ENCODE data around the gene FOXP1.

The FOXP1 gene

GRCh38 chr3:71586810-71587242 is 3.3 kb upstream of the FOXP1 start:
- no peak for DNase-seq (ENCODE audit: low read depth in 2 of 2)

- no peak for DNase-seq (ENCODE audit: low read depth in 2 of 2)
Measured at GRCh38 chr3:71585887-71586809, 2.6 kb upstream of the FOXP1 start.

DNA sequence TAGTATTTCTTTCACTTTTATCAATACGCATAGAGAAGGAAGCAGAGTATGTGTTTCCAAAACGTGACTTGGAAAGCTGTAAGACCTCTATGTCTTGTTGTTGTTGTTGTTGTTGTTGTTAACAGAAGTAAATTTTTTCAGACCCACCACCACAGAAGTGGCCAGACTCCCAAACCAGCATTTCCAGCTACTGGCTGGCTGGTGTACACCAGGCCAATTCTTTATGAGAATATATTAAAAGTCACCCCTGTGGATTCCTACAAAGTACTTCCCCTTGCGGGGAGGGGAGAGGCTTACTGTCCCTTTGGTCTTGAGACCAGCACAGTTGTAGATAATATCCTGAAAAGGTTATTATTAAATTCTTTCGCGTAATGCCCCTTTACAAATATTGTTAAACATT is 1.6 kb upstream of the FOXP1 start:
- no peak for DNase-seq (ENCODE audit: low read depth in 2 of 2)

- peak; percentile 50 for DNase-seq (ENCODE audit: low read depth in 2 of 2)
Measured at GRCh38 chr3:71584394-71585011, 975 bp upstream of the FOXP1 start.

DNA sequence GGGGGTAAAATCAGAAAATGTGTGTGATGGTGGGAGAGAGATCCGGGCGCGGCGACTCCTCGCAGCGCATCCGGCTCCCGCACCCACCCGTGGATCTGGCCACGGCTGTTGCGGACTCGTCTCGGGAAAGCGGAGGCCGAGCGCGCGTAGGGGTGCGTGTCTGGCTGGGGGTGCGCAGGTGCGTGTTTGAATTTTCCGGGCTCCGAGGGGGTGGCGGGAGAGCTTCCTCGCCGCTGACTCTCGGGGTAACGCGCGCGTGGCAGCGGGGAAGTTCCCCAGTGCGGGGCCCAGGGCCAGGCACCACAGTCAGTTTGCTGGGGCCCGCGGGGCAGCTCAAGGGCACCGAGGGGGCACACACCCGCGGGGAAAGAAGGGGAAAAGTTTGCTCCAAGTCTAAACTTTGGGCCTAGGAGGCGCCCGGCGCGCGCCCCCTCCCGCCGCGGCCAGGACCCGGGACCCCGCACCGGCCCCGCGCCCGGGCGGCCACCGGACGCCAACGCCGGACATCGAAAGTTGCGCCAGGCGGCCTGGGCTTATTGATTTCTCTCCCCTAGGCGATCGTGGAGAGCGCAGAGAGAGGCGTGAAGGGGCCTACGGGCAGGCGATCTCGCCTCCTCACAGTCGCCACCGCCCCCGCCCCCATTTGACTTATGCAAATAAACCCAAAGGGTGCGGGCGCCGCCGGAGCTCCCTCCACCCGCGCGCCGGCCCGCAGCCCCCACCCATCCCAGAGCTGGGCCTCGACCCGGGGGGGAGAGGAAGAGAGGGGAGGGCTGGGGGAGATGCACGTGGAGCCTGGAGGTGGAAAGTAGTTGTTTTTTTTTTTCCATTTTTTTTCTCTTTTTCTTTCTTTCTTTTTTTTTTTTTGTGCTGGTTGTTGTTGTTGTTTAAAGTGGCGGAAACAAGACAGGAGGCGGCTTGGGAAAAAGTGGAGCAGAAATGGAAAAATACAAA is 639 bp downstream of the FOXP1 start:
- peak; percentile 57 to 67 for DNase-seq (ENCODE audit: low read depth in 2 of 2)

DNA sequence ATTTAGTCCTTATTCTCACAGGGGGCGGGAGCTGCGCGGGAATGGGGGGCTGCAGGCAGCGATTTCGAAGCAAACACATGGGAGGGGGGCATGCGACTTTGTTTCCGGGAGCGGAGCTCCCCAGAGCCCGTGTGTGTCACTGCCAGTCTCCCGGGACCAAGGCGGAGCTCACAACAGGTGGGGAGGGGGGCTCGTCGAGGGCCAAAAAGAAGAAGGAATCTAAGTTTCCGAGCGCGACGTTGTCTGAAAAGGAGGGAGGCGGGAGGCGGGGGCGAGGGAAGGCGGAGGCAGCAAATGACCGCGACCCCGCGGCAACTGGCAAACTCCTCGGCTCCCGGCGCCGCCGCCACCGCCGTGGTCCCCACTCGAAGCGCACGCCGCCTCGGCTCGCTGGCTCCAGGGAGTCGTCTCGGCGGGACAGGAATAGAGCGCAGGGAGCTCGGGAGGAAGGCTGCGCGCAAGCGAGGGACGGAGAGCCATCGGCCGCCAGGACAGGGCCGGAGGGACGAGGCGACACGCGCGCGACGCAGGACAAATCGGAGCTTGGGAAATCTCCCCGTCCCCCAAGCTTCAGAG is 1.4 kb downstream of the FOXP1 start:
- peak; percentile 28 to 36 for DNase-seq (ENCODE audit: low read depth in 2 of 2)

DNA sequence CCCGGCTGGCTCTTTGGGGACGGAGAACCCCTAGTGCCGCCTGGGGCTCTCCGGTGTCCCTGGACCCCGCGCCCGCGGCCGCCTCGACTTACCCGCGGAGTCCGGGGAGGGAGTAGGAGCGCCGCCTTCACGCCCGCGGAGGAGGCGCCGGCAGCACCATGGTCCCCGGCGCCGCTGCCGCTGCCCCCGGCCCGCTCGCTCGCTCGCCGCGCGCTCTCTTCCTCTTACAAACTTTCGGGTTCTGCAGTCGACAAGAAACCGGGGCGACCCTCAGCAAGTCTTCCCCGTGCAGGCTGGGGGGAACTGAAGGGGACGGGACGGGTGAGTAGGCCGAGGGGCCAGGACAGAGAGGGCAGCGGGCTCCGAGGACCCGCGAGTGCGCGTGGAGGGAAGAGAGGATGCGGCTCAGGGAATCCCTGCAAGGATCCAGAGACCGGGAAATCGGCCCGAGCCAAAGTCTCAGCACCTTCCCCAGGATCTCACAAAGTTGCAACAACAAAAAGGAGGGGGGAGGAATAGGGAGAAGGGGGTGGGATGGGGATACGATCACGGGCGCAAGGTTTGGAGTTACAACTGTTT is 2.0 kb downstream of the FOXP1 start:
- DNase-seq (ENCODE audit: low read depth in 2 of 2): peak; percentile 27 to 30

- no peak for DNase-seq (ENCODE audit: low read depth in 2 of 2)
Measured at GRCh38 chr3:71580636-71581456, 2.7 kb downstream of the FOXP1 start.

DNA sequence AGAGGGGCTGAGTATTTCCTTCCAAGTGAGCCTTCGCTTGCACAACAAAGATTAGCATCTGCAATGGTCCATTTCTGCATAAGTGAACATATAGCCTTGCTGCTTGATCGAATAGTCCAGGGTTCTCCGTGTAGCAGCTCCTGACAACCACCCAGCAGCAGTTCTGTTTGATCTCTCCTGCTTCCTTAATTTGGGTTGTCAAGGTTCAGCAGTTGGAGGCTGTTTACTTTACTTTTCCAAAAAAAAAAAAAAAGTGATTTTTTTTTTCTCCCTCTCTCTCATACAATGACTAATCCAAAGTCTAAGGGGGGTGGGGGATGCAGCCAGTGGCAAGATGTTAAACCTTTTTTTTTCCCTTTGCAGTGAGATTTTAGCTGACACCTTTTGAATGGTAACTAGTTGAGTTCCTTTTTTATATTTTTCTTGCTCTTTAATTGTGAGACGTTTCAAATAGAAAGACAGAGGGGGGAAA is 3.6 kb downstream of the FOXP1 start:
- DNase-seq (ENCODE audit: low read depth in 2 of 2): no peak

- DNase-seq (ENCODE audit: low read depth in 2 of 2): no peak
Measured at GRCh38 chr3:71579326-71579934, 4.1 kb downstream of the FOXP1 start.

DNA sequence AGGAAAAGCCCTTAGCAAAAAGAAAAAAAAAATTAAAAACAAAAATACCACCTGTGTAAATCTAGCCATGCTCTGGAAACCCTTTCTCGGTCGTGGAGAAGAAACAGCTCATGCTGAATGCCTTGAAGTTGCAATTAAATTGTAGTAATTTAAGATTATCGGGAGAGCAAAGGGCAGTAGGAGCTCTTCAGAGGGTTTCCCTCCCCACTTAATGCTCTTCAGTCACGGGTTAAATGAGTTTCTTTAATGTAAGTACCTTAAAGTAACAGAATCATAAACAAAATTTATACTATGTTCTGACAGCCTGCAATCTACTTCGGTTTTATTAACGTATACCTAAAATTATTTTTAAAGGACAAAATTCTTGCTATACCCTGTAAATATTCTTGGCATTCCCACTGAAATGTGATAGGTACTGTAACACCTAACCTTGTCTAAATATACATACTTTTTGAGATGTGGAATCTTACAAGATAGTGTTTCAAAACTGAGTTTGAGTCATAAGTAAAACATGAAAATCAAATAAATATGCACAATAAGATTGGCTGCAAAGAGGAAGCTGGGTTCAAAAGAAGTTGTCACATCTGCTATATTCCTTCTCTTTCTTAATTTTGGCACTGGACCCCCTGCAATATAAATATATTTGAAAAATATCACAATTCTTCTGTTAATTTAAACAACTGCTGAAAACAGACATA is 5.3 kb downstream of the FOXP1 start:
- DNase-seq (ENCODE audit: low read depth in 2 of 2): no peak

DNA sequence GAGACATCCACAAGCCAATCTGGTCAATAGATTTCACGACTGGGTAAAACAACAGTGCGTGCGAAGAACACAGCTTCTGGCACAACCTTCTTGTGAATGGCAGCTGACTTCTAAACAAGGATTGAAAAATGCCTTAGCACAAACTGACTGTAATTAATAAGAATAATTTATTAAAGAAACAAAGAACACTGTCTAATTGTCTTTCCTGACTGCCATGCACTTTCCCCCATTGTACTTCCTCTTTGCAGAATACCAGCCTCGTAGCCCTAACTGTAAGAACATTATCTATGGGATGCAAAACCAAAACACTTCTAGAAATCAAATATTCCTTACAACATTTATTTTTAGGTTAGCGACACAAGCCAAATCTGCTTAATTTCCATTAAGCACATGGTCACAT is 6.5 kb downstream of the FOXP1 start:
- no peak for DNase-seq (ENCODE audit: low read depth in 2 of 2)

DNA sequence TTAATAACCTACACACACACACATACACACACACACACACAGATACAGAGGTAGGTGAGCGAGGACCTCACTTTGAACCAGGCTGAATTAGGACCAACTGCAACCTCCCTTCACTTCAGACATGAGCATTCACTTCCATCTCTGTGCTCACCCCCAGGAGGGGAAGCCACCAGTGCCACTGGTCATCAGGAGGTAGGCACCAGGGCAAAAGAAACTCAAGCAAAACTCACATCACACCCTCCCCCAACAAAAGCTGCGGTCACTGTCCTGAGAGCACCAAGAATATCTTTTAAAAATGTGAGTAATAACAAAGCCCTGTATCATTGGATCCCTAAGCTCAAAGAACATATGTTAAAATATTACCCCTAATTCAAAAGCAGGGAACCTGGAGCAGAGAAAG is 8.1 kb downstream of the FOXP1 start:
- DNase-seq (ENCODE audit: low read depth in 2 of 2): no peak

DNA sequence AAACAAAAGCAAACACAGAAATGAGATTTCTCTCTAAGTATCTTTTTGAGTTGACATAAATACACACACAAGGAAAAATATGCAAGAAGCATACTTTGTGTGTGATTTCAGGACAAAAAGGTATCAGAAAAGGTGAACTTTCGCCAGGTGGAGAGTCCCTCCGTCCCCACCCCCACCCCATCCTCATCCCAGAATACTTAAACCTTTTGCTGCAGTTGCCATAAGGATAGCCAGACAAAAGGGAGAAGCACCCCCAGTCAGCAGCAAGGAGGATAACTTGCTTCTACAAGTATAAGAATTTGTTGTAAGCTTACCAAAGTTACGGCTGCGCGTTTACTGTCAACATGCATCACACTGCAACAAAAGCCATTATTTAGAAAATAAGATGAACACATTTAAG is 10.3 kb downstream of the FOXP1 start:
- DNase-seq (ENCODE audit: low read depth in 2 of 2): no peak

DNA sequence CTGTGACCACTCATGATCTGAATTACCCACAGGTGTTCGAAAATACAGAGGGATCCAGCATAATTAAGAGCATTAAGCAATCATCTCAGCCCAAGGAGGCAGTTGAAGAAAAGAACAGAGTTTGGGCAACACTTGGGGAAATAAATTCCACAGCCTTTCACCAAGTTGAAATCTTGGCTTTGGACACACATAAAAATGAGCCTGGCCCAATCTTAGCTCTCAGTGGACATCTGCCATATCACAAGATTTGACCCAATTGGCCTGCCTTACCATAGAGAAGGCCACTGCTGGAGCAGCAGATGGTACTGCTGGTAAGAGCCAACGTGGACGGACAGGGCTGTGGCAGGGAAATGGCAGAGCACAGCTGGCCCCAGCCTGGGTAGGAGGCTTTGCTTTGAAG is 13.0 kb downstream of the FOXP1 start:
- DNase-seq (ENCODE audit: low read depth in 2 of 2): no peak

DNA sequence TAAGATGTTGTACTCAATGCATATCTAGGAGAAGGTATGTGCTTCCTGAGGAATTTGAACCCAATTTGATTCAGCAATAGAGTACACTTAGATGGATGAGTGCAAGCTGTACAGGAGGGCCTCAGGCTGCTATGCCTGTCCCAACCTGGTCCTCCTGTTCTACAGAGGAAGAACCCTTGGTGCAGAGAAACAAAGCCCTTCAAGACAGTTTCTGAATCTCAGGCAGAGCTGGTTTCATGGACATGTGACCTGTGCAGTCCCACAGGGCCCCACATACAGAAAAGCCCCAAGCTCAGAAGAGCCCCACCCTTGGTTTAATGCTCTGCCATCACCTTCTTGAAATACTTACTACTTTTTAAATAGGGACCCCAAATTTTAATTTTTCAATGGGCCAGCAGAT is 15.3 kb downstream of the FOXP1 start:
- DNase-seq (ENCODE audit: low read depth in 2 of 2): no peak

GRCh38 chr3:71566776-71567175 is 16.8 kb downstream of the FOXP1 start:
- no peak for DNase-seq (ENCODE audit: low read depth in 2 of 2)

GRCh38 chr3:71565976-71566375 is 17.6 kb downstream of the FOXP1 start:
- DNase-seq (ENCODE audit: low read depth in 2 of 2): no peak

DNA sequence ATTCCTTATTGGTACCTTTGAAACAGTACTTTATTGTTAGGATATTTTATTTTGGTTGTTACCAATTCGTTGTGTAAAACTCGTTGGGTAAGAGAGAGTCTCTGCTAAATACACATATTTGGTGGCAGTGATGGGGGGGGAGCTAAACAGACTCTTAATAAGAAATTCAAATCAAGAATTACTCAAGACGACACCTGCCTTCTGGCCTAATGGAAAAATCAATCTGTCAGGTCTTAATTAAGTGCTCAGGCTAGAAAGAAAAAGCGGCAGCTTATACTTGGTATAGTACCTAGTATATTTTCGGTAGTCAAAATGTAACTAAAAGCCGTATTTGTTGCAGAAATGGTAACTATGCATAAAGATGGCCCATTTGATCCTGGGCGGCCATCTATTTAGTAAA is 18.2 kb downstream of the FOXP1 start:
- no peak for DNase-seq (ENCODE audit: low read depth in 2 of 2)

Measured in stimulated activated CD8-positive, alpha-beta memory T cell treated with anti-CD3 and anti-CD28 coated beads, Interleukin-2, amount 100 ng/mL, for 48 hours (primary cell).